PFSK-1 (cell line): ENCODE data around the gene CFAP20DC.

Experiments
- POLR2AphosphoS5 ChIP-seq: IDR thresholded peaks from 2 replicates; pipeline ENCODE4 v1.6.1; 2012; ENCODE audit warnings: low read depth, mild to moderate bottlenecking, control low read depth, low read length, moderate library complexity
- REST ChIP-seq, 2 experiments: IDR thresholded peaks; 2 replicates each; pipeline versions ENCODE4 v1.6.1 to v1.8.0; 2011 to 2012; ENCODE audit warnings: low read depth in 2 of 2, low read length in 2 of 2, control low read depth in 1 of 2, inconsistent platforms in 1 of 2, mild to moderate bottlenecking in 1 of 2, moderate library complexity in 1 of 2; ENCODE audit not compliant: insufficient read depth in 1 of 2
- SIN3A ChIP-seq: IDR thresholded peaks from 2 replicates; pipeline ENCODE4 v1.6.1; 2012; ENCODE audit warnings: mild to moderate bottlenecking, low read length, moderate library complexity, borderline replicate concordance; ENCODE audit not compliant: insufficient read depth

GRCh38 chr3:59016930-59017616 is 32.8 kb downstream of the CFAP20DC start:
- no peak for TF ChIP-seq SIN3A
- TF ChIP-seq POLR2AphosphoS5, result no peak
- no peak for TF ChIP-seq REST (IDR thresholded peaks at IDR 0.05; ENCODE audit: insufficient read depth in 1 of 2, low read depth in 2 of 2, low read length in 2 of 2)
